Glutamatergic neuron (in vitro differentiated cells): Measurements from ENCODE around the gene CASTOR1. TPM values are rescaled to one million over a fixed set of nuclear protein-coding genes. Genes with fewer than 3 reads are reported as not detected.

Experiments used
- DNase-seq: peaks from one replicate; pipeline ENCODE4 v3.0.0; 2022
- H3K27ac Mint-ChIP-seq: one replicate; pipeline ENCODE4 v1.8.0; 2020; ENCODE audit warnings: mild to moderate bottlenecking, mixed read lengths, inconsistent platforms; ENCODE audit not compliant: unreplicated experiment
- H3K27me3 Mint-ChIP-seq: one replicate; pipeline ENCODE4 v1.8.0; 2020; ENCODE audit warnings: mild to moderate bottlenecking, moderate library complexity, mixed read lengths, inconsistent platforms; ENCODE audit not compliant: unreplicated experiment
- H3K36me3 Mint-ChIP-seq: one replicate; pipeline ENCODE4 v1.8.0; 2020; ENCODE audit warnings: mild to moderate bottlenecking, mixed read lengths, inconsistent platforms; ENCODE audit not compliant: unreplicated experiment
- H3K4me1 Mint-ChIP-seq: one replicate; pipeline ENCODE4 v1.8.0; 2020; ENCODE audit warnings: mild to moderate bottlenecking, low read depth, mixed read lengths, inconsistent platforms; ENCODE audit not compliant: unreplicated experiment
- H3K4me3 Mint-ChIP-seq: one replicate; pipeline ENCODE4 v1.8.0; 2020; ENCODE audit warnings: mild to moderate bottlenecking, mixed read lengths, inconsistent platforms; ENCODE audit not compliant: unreplicated experiment
- H3K9me3 Mint-ChIP-seq: one replicate; pipeline ENCODE4 v1.8.0; 2020; ENCODE audit warnings: mild to moderate bottlenecking, moderate library complexity, mixed read lengths, inconsistent platforms; ENCODE audit not compliant: unreplicated experiment
- total RNA-seq: library from RNA; stranded (reverse); fragmentation: NEBNext Ultra II Directional; extraction: Animal tissue kit (Norgen Biotek cat#: 25700); gene quantifications from one replicate; pipeline ENCODE4 v1.2.1, GENCODE V29; 2021; ENCODE audit not compliant: unreplicated experiment
- TF ChIP-seq, protein P1 (sequence below): fragments of 200-600 bp; sonication (generic); IDR thresholded peaks from one replicate; pipeline ENCODE4 v1.5.0; 2021; ENCODE audit not compliant: partially characterized antibody, unreplicated experiment

Gene CASTOR1
- total RNA-seq, 1 donor from 2014 or later, result 4.5 TPM

DNA sequence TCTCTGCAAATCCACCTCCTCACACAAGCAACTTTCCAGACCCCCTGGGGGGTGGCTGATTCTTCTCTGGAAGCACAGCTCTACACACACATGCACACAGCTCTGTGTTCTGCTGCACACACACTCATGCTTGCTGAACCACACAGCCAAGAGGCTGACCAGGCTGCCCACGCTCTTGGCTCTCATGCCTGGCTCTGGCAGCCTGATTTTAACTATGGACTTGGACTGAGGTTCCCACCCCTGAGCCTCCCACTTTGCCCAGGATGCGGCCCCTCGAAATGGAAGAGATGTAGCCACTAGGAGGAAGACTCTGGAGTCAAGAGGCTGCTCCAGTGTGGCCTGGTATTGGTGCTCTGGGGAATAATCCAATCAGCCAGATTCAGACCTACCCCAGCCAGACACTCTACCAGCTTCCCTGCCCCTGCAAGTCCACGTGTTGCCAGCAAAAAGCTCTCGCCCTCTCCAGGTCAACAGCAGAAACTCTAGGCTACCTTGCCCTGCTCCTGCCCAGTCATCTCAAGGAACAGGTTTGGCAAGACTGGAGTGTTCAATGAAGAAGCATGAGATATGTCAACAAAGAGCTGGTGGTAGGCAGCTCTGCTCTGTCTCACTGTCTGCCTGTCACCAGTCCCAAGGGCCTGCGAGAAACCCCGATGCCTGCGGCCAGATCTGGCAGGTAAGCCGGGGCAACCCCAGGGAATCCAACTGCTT lies 8.8 kb upstream of the CASTOR1 start:
- Mint-ChIP-seq H3K27me3 (peaks cover 3% of the 10 kb centered on the region), H3K9me3 (peaks cover 6% of the 10 kb centered on the region), H3K27ac (no peak overlapping the region), H3K4me3 (no peak overlapping the region), H3K36me3 (no peaks in the 10 kb centered on the region), H3K4me1 (peaks cover 4% of the 10 kb centered on the region)
- TF ChIP-seq, protein P1, sequence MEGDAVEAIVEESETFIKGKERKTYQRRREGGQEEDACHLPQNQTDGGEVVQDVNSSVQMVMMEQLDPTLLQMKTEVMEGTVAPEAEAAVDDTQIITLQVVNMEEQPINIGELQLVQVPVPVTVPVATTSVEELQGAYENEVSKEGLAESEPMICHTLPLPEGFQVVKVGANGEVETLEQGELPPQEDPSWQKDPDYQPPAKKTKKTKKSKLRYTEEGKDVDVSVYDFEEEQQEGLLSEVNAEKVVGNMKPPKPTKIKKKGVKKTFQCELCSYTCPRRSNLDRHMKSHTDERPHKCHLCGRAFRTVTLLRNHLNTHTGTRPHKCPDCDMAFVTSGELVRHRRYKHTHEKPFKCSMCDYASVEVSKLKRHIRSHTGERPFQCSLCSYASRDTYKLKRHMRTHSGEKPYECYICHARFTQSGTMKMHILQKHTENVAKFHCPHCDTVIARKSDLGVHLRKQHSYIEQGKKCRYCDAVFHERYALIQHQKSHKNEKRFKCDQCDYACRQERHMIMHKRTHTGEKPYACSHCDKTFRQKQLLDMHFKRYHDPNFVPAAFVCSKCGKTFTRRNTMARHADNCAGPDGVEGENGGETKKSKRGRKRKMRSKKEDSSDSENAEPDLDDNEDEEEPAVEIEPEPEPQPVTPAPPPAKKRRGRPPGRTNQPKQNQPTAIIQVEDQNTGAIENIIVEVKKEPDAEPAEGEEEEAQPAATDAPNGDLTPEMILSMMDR, result no peak
- no peak for DNase-seq

DNA sequence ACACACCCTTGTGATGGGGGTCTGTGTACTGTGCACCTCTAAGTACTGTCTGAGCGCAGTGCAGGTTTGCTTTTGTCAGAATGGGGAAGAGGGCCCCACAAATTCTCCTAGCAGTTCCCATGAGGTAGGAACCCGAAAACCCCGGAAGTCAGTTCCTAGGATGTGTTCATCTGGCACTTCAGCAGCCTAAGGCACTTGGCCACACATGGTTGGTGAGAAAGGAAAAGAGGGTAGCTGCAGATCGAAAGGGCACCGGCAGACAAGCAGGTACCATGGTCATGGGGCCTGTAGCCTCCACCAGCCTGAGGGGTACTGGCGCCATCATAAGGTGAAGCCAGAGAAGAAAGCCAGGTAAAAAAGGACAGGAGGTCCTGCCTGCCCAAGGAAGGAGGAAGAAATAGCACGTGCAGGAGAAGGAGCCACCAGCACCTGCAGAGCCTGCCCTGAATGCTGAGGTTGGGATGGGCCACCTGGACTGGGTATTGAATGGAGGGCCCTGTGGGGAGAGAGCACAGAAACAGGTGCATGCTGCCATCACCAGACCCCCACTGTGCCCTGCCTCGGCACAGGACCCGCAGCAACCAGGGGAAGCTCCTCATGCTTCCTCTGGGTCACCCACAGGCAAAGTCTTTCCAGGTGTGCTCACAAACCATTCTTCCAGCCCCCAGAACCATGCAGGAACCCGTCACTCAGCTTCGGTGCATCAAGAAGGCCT lies 8.1 kb upstream of the CASTOR1 start:
- H3K36me3 Mint-ChIP-seq, result no peaks in the 10 kb centered on the region
- TF ChIP-seq, protein P1, result no peak
- peaks cover 6% of the 10 kb centered on the region for H3K9me3 Mint-ChIP-seq
- H3K27me3 Mint-ChIP-seq, result peaks cover 3% of the 10 kb centered on the region
- no peak overlapping the region for H3K4me3 Mint-ChIP-seq
- no peak overlapping the region for H3K27ac Mint-ChIP-seq
- peaks cover 4% of the 10 kb centered on the region for H3K4me1 Mint-ChIP-seq
- DNase-seq, result no peak

DNA sequence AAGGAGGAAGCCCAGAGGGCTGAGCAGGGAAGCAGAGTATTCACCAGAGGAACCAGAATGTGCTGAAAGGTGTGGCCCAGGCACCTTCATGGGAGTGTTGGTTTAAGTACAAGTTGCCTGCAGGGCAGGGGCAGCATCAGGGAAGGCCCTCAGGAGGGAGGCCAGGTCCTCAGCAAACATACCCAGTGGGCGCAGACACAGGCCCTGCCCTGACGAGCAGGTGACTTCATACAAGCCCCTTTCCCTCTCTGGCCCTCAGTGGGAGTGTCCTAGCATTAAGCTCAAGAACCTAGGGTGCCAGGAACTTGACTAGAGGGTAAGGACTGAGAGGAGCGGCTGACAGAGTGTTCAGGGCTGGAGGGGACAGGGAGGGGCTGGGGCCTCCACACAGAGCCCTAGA lies 7.5 kb upstream of the CASTOR1 start:
- no peak overlapping the region for H3K4me3 Mint-ChIP-seq
- TF ChIP-seq, protein P1, result no peak
- H3K36me3 Mint-ChIP-seq, result no peaks in the 10 kb centered on the region
- H3K27me3 Mint-ChIP-seq, result peaks cover 3% of the 10 kb centered on the region
- peaks cover 4% of the 10 kb centered on the region for H3K4me1 Mint-ChIP-seq
- H3K9me3 Mint-ChIP-seq, result peaks cover 6% of the 10 kb centered on the region
- H3K27ac Mint-ChIP-seq, result no peak overlapping the region
- no peak for DNase-seq

DNA sequence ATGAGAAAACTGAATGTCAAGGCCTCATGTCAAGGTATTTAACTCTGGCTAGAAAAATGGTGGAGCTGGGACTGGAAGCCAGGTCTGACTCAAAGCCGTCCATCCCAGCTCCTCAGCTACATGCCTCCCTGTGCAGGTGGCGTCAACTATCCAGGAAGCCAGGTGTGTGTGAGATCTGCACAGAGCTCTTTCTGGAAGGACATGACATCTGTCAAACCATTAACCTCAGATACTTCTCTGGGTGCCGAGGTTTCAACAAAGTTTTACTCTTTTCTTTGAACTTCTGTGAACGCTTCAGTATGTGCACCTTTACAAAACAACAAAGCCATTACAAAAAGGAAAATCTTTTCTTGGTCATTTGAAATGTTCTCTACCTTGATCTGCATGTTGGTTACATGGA lies 7.0 kb upstream of the CASTOR1 start:
- peaks cover 4% of the 10 kb centered on the region for H3K4me1 Mint-ChIP-seq
- H3K27ac Mint-ChIP-seq, result no peak overlapping the region
- peaks cover 3% of the 10 kb centered on the region for H3K27me3 Mint-ChIP-seq

More for the DNA sequence above, 7.0 kb upstream of the CASTOR1 start:
- no peaks in the 10 kb centered on the region for H3K36me3 Mint-ChIP-seq
- DNase-seq, result no peak
- no peak overlapping the region for H3K4me3 Mint-ChIP-seq
- H3K9me3 Mint-ChIP-seq, result peaks cover 6% of the 10 kb centered on the region
- TF ChIP-seq, protein P1, result no peak
